Natural killer cell (primary cell): ENCODE data around the gene ARL6IP1. TPM values are rescaled to one million over a fixed set of nuclear protein-coding genes. Genes with fewer than 3 reads are reported as not detected.
A peak's percentile ranks its signal among the peaks of the same experiment; 100 is the strongest.
"Not testable (repeated sequence)": the region's sequence is repeated elsewhere in the genome, so short reads cannot be mapped to it uniquely, and the experiment has no call there.

Experiments used
- ATAC-seq, 3 donors: fragments of 150-1000 bp in 2 of 3; fragments of 200-7000 bp in 1 of 3; cut with Tn5 transposase; 1 replicate in 1 of 3; 2 replicates in 2 of 3; pipeline ENCODE4 v1.10.0; 2021; ENCODE audit warnings: mild to moderate bottlenecking in 2 of 3, moderate library complexity in 2 of 3
- DNase-seq, 2 donors: peaks; one replicate each; pipeline versions ENCODE4 v3.0.0 to v3.0.0-alpha.2; 2013 to 2021; ENCODE audit warnings: mixed read lengths in 1 of 2
- H3K27ac ChIP-seq: one replicate; pipeline ENCODE4 v1.5.1; 2013; ENCODE audit warnings: mild to moderate bottlenecking, low read length
- H3K27me3 ChIP-seq: one replicate; pipeline ENCODE4 v1.6.1; 2013; ENCODE audit warnings: low read length; ENCODE audit not compliant: control insufficient read depth, insufficient read depth
- H3K36me3 ChIP-seq: one replicate; pipeline ENCODE4 v1.6.1; 2013; ENCODE audit warnings: low read length; ENCODE audit not compliant: control insufficient read depth, insufficient read depth
- H3K4me1 ChIP-seq: one replicate; pipeline ENCODE4 v1.6.1; 2013; ENCODE audit warnings: low read length; ENCODE audit not compliant: control insufficient read depth, insufficient read depth
- H3K4me3 ChIP-seq: one replicate; pipeline ENCODE4 v1.5.1; 2013; ENCODE audit warnings: low read length
- H3K9me3 ChIP-seq: one replicate; pipeline ENCODE4 v1.6.1; 2013; ENCODE audit warnings: low read length; ENCODE audit not compliant: control insufficient read depth, insufficient read depth
- H3K27ac Mint-ChIP-seq, 2 donors: one replicate each; pipeline ENCODE4 v1.8.0; 2022; ENCODE audit warnings: mild to moderate bottlenecking in 2 of 2, mixed read lengths in 2 of 2, moderate library complexity in 1 of 2
- H3K27me3 Mint-ChIP-seq, 2 donors: one replicate each; pipeline ENCODE4 v1.8.0; 2022; ENCODE audit warnings: low read depth in 2 of 2, mixed read lengths in 2 of 2
- H3K36me3 Mint-ChIP-seq: one replicate; pipeline ENCODE4 v1.8.0; 2022; ENCODE audit warnings: mixed read lengths
- H3K4me1 Mint-ChIP-seq, 2 donors: one replicate each; pipeline ENCODE4 v1.8.0; 2022; ENCODE audit warnings: mixed read lengths in 2 of 2
- H3K4me3 Mint-ChIP-seq: one replicate; pipeline ENCODE4 v1.8.0; 2022; ENCODE audit warnings: mild to moderate bottlenecking, moderate library complexity, mixed read lengths
- H3K9me3 Mint-ChIP-seq, 2 donors: one replicate each; pipeline ENCODE4 v1.8.0; 2022; ENCODE audit warnings: mixed read lengths in 2 of 2
- WGBS: methylation state at CpG from one replicate; pipeline ENCODE4 v1.1.7; 2013; ENCODE audit warnings: missing lambda C conversion rate; ENCODE audit not compliant: insufficient coverage; 5-methylcytosine and 5-hydroxymethylcytosine counted together
- intact Hi-C: fragments of 100-400 bp; cut with micrococcal nuclease; formaldehyde crosslinking; loops from one replicate; pipeline ENCODE4 v1.14.2; 2022
- total RNA-seq, 4 donors: library from RNA; stranded (reverse); fragments of 120-200 nt in 1 of 4; gene quantifications; one replicate each; pipeline versions ENCODE4 v1.2.3 to v1.2.4, GENCODE V29; 2013 to 2022
- TF ChIP-seq, protein P1 (sequence below): fragments of 200-600 bp; IDR thresholded peaks from one replicate; pipeline ENCODE4 v1.8.0; 2022; ENCODE audit warnings: antibody characterized with exemption

Gene ARL6IP1
- total RNA-seq, 3 donors from 2014 or later (not counting 1 experiment from before 2014, with no cell fraction given), result 138 to 143 (median 140) TPM

DNA sequence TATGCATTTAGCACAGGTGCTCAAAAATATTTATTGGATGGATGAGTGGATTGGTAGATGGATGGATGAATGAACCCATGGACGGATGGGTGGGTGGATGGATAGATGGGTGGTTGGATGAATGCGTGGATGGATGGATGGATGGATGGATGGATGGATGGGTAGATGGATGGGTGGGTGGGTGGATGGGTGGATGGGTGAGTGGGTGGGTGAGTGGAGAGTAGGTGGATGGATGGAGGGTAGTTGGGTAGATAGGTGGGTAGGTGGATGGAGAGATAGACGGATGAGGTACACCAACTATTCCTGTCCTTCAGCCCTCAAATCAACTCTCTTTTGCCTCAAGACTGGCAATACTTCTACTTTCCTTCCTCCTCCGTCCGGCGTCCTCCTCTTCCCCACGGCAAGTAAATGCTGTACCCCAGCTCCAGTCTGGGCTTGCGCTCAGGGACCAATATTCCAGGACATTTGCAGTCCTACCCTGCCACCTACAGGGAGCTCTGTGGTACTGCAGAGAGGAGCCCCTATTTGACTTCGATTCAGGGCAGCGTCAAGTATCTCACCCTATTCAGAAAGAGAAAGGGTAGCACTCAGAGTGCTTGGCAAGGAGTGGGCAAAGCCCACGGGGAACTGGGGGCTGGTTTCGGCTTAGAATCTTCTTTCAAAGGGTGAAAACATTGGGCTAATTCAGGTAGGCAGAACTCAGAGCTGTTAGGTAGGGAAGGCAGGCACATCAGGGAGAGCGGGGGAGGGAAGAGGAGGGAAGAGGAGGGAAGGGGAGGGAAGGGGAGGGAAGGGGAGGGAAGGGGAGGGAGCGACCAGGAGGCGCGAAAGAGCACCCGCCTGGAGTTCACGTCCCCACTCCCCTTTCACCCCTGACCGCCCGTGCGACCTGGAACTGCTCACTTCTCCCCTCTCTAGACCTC lies 41.5 kb downstream of the ARL6IP1 start:
- H3K27me3 Mint-ChIP-seq, H3K4me3 ChIP-seq, H3K27ac ChIP-seq, H3K36me3 Mint-ChIP-seq, H3K9me3 ChIP-seq, intact Hi-C loops, H3K27me3 ChIP-seq, H3K4me3 Mint-ChIP-seq, H3K4me1 ChIP-seq, H3K36me3 ChIP-seq, H3K9me3 Mint-ChIP-seq: not testable (repeated sequence)
- peak overlapping the region in 1 of 2 donors; percentile 41 for H3K27ac Mint-ChIP-seq
- peak; percentile 94 to 99 (median 98) for ATAC-seq
- DNase-seq, result peak; percentile 36 to 44
- WGBS, result 43% methylated on average over 9 of the region's 21 CpGs
- H3K4me1 Mint-ChIP-seq, result peaks cover 15 to 23% of the 10 kb centered on the region in 2 donors
- TF ChIP-seq, protein P1, sequence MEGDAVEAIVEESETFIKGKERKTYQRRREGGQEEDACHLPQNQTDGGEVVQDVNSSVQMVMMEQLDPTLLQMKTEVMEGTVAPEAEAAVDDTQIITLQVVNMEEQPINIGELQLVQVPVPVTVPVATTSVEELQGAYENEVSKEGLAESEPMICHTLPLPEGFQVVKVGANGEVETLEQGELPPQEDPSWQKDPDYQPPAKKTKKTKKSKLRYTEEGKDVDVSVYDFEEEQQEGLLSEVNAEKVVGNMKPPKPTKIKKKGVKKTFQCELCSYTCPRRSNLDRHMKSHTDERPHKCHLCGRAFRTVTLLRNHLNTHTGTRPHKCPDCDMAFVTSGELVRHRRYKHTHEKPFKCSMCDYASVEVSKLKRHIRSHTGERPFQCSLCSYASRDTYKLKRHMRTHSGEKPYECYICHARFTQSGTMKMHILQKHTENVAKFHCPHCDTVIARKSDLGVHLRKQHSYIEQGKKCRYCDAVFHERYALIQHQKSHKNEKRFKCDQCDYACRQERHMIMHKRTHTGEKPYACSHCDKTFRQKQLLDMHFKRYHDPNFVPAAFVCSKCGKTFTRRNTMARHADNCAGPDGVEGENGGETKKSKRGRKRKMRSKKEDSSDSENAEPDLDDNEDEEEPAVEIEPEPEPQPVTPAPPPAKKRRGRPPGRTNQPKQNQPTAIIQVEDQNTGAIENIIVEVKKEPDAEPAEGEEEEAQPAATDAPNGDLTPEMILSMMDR, result peak; percentile 42

DNA sequence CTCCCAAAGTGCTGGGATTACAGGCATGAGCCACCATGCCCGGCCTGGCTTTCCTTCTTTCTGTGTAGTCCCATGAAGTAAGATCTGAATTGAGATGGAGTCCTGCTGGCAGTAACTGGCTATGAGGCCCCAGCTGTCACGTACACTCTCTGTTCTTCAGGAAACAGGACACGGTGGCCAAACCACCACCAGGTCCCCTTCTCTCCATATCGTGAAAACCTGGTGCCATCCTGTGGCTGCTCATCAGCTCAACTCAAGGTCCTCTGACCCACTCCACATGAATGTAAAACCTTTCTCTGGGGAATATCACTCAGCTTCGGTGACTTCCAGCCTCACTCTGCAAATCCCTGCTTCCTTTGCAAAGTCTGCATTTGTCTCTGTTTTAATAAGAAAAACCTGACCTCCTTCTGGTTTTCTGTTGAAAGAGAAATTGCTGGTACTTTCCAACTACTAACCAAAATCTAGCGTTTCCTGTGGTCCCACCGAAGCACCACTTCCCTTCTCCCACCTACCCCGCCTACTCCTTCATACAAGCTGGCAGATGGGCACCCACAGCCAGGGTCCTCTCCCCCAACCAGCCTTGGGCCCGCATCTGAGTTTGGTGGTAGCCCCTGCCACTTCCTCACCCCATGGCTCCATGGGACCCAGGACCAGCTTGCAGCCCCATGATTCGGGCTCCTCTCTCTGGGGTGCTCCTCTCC lies 43.2 kb downstream of the ARL6IP1 start:
- H3K36me3 ChIP-seq, H3K27ac ChIP-seq, DNase-seq, H3K4me1 ChIP-seq, H3K27me3 ChIP-seq, H3K27me3 Mint-ChIP-seq, H3K4me3 Mint-ChIP-seq, H3K9me3 ChIP-seq, H3K36me3 Mint-ChIP-seq, H3K4me3 ChIP-seq, intact Hi-C loops, H3K9me3 Mint-ChIP-seq: not testable (repeated sequence)
- ATAC-seq, result peak in 1 of 3 donors; percentile 25
- peaks cover 15 to 23% of the 10 kb centered on the region in 2 donors for H3K4me1 Mint-ChIP-seq
- WGBS, result no CpG with 5 or more reads among the region's 10 CpGs
- peak overlapping the region in 1 of 2 donors; percentile 57 for H3K27ac Mint-ChIP-seq

DNA sequence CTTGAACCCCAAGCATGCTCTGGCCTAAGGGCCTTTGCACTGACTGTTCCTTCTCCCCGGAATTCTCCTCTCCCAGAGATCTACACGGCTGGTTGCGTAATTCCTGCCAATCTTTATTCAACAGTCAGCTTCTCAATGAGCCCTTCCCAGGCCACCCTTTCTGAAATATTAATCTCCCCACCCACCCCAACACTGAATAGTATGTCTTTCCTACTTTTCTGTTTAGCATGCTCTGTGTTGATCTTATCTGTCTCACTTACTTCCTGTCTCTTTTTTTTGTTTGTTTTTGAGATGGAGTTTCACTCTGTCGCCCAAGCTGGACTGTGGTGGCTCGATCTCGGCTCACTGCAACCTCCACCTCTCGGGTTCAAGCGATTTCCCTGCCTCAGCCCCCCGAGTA lies 44.7 kb downstream of the ARL6IP1 start:
- Mint-ChIP-seq H3K4me1 (peaks cover 15 to 23% of the 10 kb centered on the region in 2 donors), H3K27ac (peak overlapping the region in 1 of 2 donors; percentile 50), H3K4me3 (peak overlapping the region; percentile 9)
- H3K36me3 ChIP-seq, H3K9me3 ChIP-seq, H3K9me3 Mint-ChIP-seq, H3K27ac ChIP-seq, intact Hi-C loops, H3K4me3 ChIP-seq, H3K27me3 ChIP-seq, H3K27me3 Mint-ChIP-seq, ATAC-seq, H3K36me3 Mint-ChIP-seq, H3K4me1 ChIP-seq, DNase-seq: not testable (repeated sequence)
- 62% methylated on average over 9 of the region's 9 CpGs for WGBS

DNA sequence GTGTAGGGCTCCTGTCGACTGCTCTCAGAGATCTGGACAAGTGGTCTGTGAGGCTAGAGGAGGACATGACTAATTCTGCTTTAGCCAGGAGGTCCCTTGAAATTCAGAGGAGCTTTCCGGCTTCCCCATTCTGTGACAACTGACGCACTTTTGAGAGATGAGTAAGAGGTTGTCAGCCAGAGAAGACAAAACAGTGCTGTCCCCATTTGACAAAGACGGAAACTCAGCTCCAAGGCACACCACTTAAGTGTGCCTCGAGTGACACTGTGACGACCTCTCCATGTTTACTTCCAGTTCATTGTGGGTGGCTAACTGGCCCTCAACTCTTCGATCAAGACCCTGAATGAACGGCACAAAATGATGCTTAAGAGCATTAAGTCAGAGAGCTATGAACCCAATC lies 58.5 kb downstream of the ARL6IP1 start:
- H3K9me3 Mint-ChIP-seq, H3K36me3 ChIP-seq, ATAC-seq, H3K27ac ChIP-seq, H3K4me1 ChIP-seq, H3K4me1 Mint-ChIP-seq, H3K27me3 Mint-ChIP-seq, H3K27me3 ChIP-seq, H3K4me3 ChIP-seq, H3K4me3 Mint-ChIP-seq, H3K9me3 ChIP-seq, intact Hi-C loops, H3K27ac Mint-ChIP-seq, DNase-seq, H3K36me3 Mint-ChIP-seq: not testable (repeated sequence)
- no CpG with 5 or more reads among the region's 8 CpGs for WGBS

Other genes starting within 250 kb of the ARL6IP1 start
- 100 to 1,000 TPM in 1 of 3 donors, 10 to 100 TPM in 2; 67.7 to 105 (median 73.5) TPM for gene NOMO2, start 239.5 kb downstream of the ARL6IP1 start, total RNA-seq
- 1,000 to 10,000 TPM; 1,225 to 1,687 (median 1,635) TPM for gene RPS15A, start 11.2 kb downstream of the ARL6IP1 start, total RNA-seq
- gene SMG1, start 124.9 kb upstream of the ARL6IP1 start, total RNA-seq, result 100 to 1,000 TPM; 215 to 253 (median 246) TPM
- not detected for gene TMC7, start 182.4 kb upstream of the ARL6IP1 start, total RNA-seq